ENCODE results near the gene EOLA1.
"Not testable (repeated sequence)": the region's sequence is repeated elsewhere in the genome, so short reads cannot be mapped to it uniquely, and the experiment has no call there.

The EOLA1 gene

DNA sequence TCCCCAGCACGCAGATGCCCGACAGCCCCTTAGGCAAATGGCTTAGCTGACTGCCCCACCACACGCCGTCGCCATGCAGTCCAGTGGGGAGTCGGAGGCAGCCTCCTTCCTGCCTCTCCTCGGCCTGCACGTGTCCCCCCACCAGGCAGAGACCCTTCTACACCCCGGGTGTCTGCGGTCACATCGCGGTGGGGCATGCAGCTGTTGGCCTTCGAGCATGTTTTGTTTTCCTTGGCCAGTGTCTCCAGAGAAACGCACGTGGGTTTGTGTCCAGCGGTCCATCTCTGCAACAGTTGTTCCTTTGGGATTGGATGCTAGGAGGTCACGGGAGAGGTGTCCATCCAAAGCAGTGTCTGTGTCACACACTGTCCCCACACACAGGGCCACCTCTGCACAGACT lies 54.4 kb downstream of the EOLA1 start, which contains the start of gene HSFX2:
Gene HSFX2, minus strand, starts transcription at position 101 of the 400 bp plus-strand sequence. CDS start 614 bp downstream, outside the sequence.
- H3K9me3 ChIP-seq (ENCODE audit: control insufficient read depth, low read length); H3K4me1 ChIP-seq (ENCODE audit: control insufficient read depth, insufficient read depth, low read length); H3K27me3 ChIP-seq (ENCODE audit: control insufficient read depth, insufficient read depth, low read length, poor library complexity, severe bottlenecking); H3K27ac ChIP-seq (ENCODE audit: insufficient read depth, low read depth, low read length, poor library complexity, severe bottlenecking); H3K36me3 ChIP-seq (ENCODE audit: control insufficient read depth, insufficient read depth, low read length); H3K4me3 ChIP-seq (ENCODE audit: insufficient read depth, low read depth, low read length): not testable (repeated sequence)
- no CpG with 5 or more reads among the region's 17 CpGs for WGBS, 2 experiments

GRCh38 chrX:149595943-149596342 lies 55.1 kb downstream of the EOLA1 start:
- H3K4me1 ChIP-seq (ENCODE audit: control insufficient read depth, insufficient read depth, low read length); H3K9me3 ChIP-seq (ENCODE audit: control insufficient read depth, low read length); H3K27me3 ChIP-seq (ENCODE audit: control insufficient read depth, insufficient read depth, low read length, poor library complexity, severe bottlenecking); H3K27ac ChIP-seq (ENCODE audit: insufficient read depth, low read depth, low read length, poor library complexity, severe bottlenecking); H3K36me3 ChIP-seq (ENCODE audit: control insufficient read depth, insufficient read depth, low read length); H3K4me3 ChIP-seq (ENCODE audit: insufficient read depth, low read depth, low read length): not testable (repeated sequence)
- no CpG with 5 or more reads among the region's 7 CpGs for WGBS, 2 experiments

Measured in ectodermal cell (in vitro differentiated cells).